IPS-15b (cell line): ENCODE results near the gene GREM2.

Experiments
- H3K27me3 ChIP-seq: one replicate; pipeline ENCODE4 v1.6.1; 2013; ENCODE audit warnings: low read length; ENCODE audit not compliant: control insufficient read depth, insufficient read depth
- H3K36me3 ChIP-seq: one replicate; pipeline ENCODE4 v1.6.1; 2013; ENCODE audit warnings: low read length; ENCODE audit not compliant: control insufficient read depth, insufficient read depth
- H3K4me1 ChIP-seq: one replicate; pipeline ENCODE4 v1.6.1; 2013; ENCODE audit warnings: mild to moderate bottlenecking, low read length; ENCODE audit not compliant: control insufficient read depth, insufficient read depth
- H3K4me3 ChIP-seq: one replicate; pipeline ENCODE4 v1.5.1; 2013; ENCODE audit warnings: low read depth, low read length
- H3K9ac ChIP-seq: one replicate; pipeline ENCODE4 v1.6.1; 2013; ENCODE audit warnings: low read depth, mild to moderate bottlenecking, low read length
- H3K9me3 ChIP-seq: one replicate; pipeline ENCODE4 v1.6.1; 2013; ENCODE audit warnings: mild to moderate bottlenecking, low read length; ENCODE audit not compliant: control insufficient read depth, insufficient read depth

Gene GREM2

GRCh38 chr1:240579511-240579910 lies 32.4 kb downstream of the GREM2 start:
- no peaks in the 10 kb centered on the region for H3K9me3 ChIP-seq
- H3K36me3 ChIP-seq: no peaks in the 10 kb centered on the region
- no peak overlapping the region for H3K4me3 ChIP-seq
- H3K4me1 ChIP-seq: no peaks in the 10 kb centered on the region
- no peak overlapping the region for H3K9ac ChIP-seq
- no peaks in the 10 kb centered on the region for H3K27me3 ChIP-seq

DNA sequence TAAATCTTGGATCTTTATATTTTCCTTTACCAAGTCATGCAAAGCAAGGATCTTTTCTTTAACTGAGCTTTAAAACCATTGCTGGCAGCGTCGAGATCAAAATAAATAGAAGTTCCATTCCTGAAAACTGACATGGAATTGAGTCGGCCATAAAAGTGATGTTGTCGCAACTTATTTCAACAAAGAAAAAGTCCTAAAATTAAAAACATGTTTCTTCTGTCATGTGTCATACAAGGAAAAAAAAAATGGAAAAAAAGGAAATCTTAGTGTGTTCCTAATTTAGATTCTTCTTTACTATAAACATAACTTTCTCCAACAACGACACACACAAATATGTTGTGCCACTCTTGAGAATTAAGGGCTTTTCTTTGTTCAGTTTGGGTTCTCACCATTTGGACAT lies 34.9 kb downstream of the GREM2 start:
- Histone ChIP-seq H3K9me3 (no peaks in the 10 kb centered on the region), H3K4me3 (no peak overlapping the region), H3K27me3 (no peaks in the 10 kb centered on the region), H3K4me1 (no peaks in the 10 kb centered on the region), H3K9ac (no peak overlapping the region), H3K36me3 (no peaks in the 10 kb centered on the region)

DNA sequence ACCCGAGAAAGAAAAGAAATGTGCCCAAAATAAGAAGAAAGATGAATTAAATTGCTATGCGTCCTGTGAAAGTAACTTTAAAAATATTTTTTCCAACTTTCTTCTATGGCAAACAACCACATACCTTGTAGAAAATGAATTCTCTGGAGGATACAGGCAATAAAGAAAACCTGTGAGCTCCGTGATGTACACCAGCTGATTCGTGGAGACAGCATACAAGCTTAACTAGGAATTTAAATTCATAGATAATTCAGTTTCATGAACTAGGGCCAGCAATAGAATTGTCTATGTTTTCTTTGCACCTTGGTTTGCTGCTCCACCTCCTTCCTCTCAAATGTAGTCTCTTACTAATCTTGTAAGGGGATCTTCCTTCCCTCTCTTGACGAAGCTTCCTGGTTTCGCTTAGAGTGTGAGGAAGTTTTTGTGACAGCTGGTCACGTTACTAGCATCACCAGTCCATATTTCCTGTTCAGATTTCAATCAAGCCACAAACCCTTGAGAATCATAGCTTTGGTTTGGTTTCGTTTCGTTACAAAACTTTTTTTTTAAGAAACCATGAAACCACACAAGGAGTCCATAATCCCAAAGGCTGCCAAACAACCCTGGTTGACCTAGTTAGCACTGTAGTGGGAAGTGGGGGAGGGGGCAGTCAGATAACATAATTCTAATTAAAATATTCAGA lies 35.8 kb downstream of the GREM2 start:
- no peaks in the 10 kb centered on the region for H3K4me1 ChIP-seq
- H3K36me3 ChIP-seq: no peaks in the 10 kb centered on the region
- H3K4me3 ChIP-seq: no peak overlapping the region
- no peak overlapping the region for H3K9ac ChIP-seq
- no peaks in the 10 kb centered on the region for H3K27me3 ChIP-seq
- no peaks in the 10 kb centered on the region for H3K9me3 ChIP-seq

DNA sequence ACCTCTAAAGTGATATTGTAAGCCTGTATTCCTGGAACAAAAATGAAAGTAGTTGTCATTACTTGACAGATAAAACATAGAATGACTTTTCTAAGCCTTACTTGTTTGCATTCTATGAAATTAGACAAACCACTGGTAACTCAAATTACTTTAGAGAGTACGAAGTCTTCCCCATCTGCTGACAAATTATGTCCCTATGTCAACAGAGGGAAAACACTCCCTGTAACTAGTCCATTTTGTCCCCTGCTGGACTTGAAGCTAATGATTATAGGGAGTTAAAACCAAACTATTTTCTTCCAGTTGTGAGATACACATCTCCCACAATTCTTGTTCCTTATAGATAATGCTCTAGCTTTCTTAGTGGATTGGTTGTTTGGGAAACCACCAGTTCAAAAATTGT lies 39.6 kb downstream of the GREM2 start:
- Histone ChIP-seq H3K27me3 (no peaks in the 10 kb centered on the region), H3K9me3 (no peaks in the 10 kb centered on the region), H3K36me3 (no peaks in the 10 kb centered on the region), H3K4me1 (no peaks in the 10 kb centered on the region), H3K9ac (no peak overlapping the region), H3K4me3 (no peak overlapping the region)

DNA sequence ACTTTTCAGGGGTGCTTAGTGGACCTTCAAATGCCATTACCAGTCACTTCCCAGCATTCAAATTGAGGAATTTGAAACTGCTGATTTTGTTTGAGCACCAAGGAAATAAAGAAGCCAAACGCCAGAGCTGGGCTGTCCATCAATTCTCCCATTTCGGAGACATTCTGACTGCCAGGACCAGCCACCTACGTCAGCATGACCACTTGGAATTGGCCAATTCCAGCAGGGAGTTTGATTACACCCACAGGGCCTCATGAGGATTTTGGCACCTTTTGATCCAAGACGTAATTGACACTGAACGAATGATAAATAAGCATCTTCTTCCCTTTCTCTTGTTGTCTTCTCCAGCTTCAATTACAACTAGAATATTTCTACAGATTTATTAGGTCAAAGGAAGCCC lies 40.2 kb downstream of the GREM2 start:
- Histone ChIP-seq H3K9me3 (no peaks in the 10 kb centered on the region), H3K4me1 (no peaks in the 10 kb centered on the region), H3K4me3 (no peak overlapping the region), H3K27me3 (no peaks in the 10 kb centered on the region), H3K9ac (no peak overlapping the region), H3K36me3 (no peaks in the 10 kb centered on the region)

DNA sequence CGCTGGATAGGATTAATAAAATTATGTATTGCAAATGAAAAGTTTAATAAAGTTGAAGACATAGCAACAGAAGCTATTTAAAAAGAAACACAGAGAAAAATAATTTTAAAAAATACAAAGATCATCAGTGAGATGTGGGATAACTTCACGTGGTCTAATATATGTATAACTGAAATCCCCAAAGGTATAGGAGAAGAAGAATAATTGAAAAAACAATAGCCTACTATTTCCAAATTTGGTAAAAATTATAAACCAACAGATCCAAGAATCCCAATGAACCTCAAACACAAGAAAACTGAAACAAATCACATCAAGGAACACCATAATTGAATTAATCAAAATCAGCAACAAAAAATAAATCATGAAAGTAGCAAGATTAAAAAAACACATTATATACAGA lies 44.9 kb downstream of the GREM2 start:
- Histone ChIP-seq H3K9me3 (no peaks in the 10 kb centered on the region), H3K4me3 (no peak overlapping the region), H3K4me1 (no peaks in the 10 kb centered on the region), H3K9ac (no peak overlapping the region), H3K27me3 (no peaks in the 10 kb centered on the region), H3K36me3 (no peaks in the 10 kb centered on the region)

- Histone ChIP-seq H3K4me1 (no peaks in the 10 kb centered on the region), H3K27me3 (no peaks in the 10 kb centered on the region), H3K4me3 (no peak overlapping the region), H3K9ac (no peak overlapping the region), H3K36me3 (no peaks in the 10 kb centered on the region), H3K9me3 (no peaks in the 10 kb centered on the region)
Measured at GRCh38 chr1:240562779-240563178, 49.2 kb downstream of the GREM2 start.

GRCh38 chr1:240562111-240562590 lies 49.8 kb downstream of the GREM2 start:
- Histone ChIP-seq H3K9me3 (no peaks in the 10 kb centered on the region), H3K9ac (no peak overlapping the region), H3K4me1 (no peaks in the 10 kb centered on the region), H3K4me3 (no peak overlapping the region), H3K27me3 (no peaks in the 10 kb centered on the region), H3K36me3 (no peaks in the 10 kb centered on the region)

DNA sequence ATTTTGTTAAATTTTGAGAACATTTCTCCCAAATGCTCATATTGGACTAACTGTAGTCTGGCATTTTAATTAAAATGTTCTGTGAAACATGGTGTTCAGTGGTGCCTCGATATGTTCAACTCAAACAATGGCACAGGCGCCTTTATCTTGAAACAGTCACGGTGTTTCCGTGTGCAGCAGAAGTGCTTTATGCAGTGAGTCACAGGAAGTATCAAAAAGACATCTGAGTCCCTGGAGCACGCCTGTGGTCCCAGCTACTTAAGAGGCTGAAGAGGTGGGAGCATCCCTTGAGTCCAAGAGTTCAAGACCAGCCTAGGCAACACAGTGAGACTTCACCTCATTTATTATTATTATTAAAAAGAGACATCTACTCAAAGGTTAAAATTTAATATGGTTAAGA lies 52.2 kb downstream of the GREM2 start:
- Histone ChIP-seq H3K9me3 (no peaks in the 10 kb centered on the region), H3K9ac (no peak overlapping the region), H3K4me1 (no peaks in the 10 kb centered on the region), H3K36me3 (no peaks in the 10 kb centered on the region), H3K27me3 (no peaks in the 10 kb centered on the region), H3K4me3 (no peak overlapping the region)

- Histone ChIP-seq H3K27me3 (no peaks in the 10 kb centered on the region), H3K4me1 (no peaks in the 10 kb centered on the region), H3K4me3 (no peak overlapping the region), H3K36me3 (no peaks in the 10 kb centered on the region), H3K9ac (no peak overlapping the region), H3K9me3 (no peaks in the 10 kb centered on the region)
Measured at GRCh38 chr1:240555524-240555923, 56.4 kb downstream of the GREM2 start.

GRCh38 chr1:240553351-240553750 lies 58.6 kb downstream of the GREM2 start:
- Histone ChIP-seq H3K4me3 (no peak overlapping the region), H3K36me3 (no peaks in the 10 kb centered on the region), H3K9me3 (no peaks in the 10 kb centered on the region), H3K4me1 (no peaks in the 10 kb centered on the region), H3K9ac (no peak overlapping the region), H3K27me3 (no peaks in the 10 kb centered on the region)

DNA sequence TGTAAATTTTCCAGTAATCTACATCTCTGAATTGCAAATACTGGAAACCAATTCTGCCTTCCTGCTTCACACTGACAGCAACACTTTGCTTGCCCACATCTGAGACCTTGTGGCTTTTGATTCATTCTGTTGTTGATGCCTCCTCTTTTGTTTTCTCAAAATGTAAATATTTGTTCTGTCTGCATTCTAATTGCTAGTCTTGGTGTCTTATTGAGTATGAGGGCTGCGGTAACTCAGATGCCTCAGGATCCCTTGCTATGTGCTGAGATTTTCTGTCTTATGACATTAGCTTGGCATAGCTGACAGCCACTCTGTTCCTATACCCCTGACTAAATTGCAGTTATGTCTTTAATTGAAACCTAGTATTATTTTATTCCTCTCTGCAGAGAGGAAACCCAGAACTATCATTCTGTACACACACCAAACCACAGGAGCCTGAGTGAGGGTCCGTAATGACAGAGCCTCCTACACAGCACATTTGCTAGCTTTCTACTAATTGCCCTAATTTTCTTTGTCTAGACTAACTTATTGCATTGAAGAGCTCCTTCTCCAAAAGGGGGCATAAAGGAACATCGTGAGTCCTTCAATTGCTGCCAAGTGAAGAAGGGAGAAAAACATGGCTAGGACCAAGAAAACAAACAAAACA lies 72.1 kb downstream of the GREM2 start:
- H3K4me3 ChIP-seq: no peak overlapping the region
- peaks cover 10% of the 10 kb centered on the region for H3K4me1 ChIP-seq
- H3K9me3 ChIP-seq: no peaks in the 10 kb centered on the region
- H3K27me3 ChIP-seq: no peaks in the 10 kb centered on the region
- H3K9ac ChIP-seq: no peak overlapping the region
- H3K36me3 ChIP-seq: no peaks in the 10 kb centered on the region
